ENCODE results near the gene F10.
"Not testable (repeated sequence)": the region's sequence is repeated elsewhere in the genome, so short reads cannot be mapped to it uniquely, and the experiment has no call there.

Gene F10

GRCh38 chr13:113086991-113087922, 35.3 kb upstream of the F10 start:
- DNase-seq = no peak

DNA sequence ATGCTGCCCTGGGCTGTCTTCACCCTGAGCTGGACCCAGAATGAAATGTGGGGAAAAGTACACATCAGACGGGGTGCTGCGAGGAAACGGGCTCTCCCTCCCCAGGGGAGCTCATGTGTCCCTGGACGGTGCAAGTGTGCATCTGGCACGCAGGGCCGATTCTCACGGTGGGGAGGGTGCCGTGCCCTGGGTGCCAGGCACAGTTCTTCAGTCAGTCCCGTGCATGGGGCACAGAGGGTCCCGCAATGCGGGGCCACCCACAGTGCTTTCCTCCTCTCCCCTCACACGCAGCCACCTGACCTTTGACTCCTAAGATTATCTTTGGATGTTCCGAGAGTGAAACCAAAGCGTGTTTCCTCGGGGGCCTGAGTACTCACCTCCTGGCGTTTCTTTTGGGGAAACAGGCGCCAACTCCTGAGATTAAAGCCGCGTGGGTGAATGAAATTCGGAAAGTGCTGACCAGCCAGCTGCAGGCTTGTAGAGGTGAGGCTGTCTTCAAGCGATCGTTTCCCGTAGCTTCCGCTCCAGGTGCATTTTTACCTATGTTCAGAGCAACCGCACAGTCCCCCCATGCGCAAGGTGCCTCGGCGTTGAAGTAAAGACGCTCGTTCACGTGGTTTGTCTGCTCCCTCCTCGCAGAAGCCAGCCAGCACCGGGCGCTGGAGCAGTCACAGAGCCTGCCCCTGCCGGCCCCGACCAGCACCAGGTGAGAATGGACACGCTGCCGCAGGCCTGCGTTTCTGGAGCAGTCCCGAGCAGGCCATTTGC, 34.5 kb upstream of the F10 start:
- no peak for DNase-seq

- DNase-seq = no peak
Measured at GRCh38 chr13:113088691-113089020, 33.9 kb upstream of the F10 start.

DNA sequence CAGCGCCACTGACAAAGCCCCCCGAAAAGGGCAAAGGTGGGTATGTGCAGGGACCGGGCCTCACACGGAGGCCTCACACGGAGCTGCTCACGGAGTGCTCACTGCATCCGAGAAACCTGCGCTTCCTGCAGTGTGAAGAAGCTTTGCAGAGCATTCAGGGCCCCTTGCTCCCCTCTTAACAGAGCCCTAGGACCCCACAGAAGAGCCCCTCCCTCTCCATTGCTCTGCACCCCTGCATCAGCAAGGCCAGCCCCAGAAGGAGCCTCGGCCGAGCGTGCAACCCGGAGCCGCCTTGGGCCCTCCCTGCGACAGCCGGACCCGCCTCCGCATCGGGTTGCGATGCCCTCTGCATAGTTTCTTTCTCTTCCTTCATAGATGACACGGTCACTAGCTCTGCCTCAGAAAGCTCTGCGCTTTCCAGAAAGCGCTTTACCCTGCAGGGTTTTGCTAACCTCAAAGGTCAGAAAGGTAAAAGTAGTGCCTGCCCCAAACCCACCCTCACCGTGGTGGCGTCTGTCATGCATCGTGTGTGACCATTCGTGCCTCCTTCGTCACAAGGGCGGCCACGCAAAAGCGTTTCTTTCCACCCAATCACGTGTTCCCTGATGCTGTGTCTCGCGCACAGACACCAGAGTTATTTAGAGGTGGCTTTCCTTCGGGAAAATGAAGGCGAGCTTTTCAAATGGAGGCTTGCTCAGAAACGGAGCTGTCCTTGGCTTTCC, 32.7 kb upstream of the F10 start:
- no peak for DNase-seq

DNA sequence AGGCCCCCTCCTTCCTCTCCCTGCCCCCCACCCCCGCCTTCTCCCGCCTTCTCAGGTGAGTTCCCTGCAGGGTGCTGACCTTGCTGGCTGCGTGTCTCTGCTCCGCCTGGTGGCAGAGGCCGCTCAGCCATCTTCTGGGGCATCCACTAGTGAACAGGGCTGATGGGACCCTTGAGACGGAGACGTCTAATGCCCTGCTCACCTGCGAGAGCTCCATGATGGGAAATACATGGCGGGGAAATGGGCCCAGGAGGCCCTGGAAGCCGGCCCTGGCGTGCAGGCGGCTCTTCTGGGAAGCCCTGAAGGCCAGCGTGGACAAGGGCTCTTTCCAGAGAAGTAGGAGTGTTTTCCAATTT, 32.2 kb upstream of the F10 start:
- DNase-seq = no peak

GRCh38 chr13:113090806-113091205, 31.8 kb upstream of the F10 start:
- no peak for DNase-seq

DNA sequence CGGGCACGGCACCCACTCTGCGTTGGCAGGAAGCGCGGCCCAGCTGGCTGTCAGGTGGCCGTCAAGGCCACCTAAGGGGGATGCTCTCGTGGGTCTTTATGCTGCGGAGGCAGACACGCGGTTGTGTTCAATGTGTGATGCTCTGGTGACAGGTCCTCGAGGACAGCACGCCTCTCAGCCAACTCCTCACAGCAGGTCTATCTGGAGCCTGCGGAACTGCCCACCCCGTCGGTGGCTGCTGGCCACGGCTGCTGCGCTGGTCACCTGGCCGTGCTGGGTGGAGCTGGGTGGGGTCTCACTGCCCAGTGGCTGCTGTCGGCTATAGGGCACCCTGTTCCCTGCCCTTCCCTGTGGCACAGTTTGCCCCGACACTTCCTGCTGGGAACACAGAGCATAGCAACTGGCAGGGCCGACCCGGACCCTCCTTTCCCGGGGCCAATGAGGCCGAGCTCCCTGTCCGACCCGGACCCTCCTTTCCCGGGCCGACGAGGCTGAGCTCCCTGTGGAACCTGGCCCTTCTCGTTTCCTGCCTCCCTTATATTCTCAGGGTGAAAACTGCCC, 31.3 kb upstream of the F10 start:
- no peak for DNase-seq

DNA sequence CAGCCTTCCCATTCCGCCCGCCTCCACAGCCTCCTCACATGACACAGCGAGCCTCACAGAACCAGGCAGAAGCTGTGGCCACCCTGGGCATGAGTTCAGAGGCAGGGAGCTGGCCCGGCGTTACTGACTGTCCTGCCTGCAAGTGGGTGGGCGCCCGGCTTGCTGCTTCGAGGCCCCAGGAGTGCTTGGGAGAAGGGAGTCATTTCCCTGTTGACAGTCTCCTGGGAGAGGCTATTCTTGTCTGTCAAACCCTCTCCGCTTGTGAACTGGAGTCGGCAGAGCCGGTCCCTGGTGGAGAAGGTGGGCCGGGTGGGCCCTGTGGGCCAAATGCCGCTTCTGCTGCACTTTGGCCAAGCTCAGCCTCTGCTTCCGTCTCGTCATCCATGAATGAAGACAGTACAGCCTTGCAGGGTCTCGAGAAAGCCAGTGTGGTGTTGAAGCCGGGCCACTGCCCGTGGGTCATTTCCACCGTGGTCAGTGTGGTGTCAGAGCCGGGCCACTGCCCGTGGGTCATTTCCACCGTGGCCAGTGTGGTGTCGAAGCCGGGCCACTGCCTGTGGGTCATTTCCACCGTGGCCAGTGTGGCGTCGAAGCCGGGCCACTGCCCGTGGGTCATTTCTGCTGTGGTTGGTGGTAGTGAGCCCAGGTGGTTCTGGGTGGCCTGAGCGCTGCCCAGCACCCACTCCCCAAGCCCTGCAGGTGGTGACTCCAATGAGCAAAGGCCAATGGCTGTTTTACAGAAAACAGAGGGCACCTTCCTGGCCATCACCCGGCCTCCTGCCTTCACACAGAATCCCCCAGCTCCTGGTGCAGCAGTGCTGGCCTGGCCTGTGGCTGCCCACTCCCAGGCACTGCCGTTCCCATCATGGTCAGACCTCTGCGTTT, 30.5 kb upstream of the F10 start:
- no peak for DNase-seq

GRCh38 chr13:113092776-113093579, 29.6 kb upstream of the F10 start:
- DNase-seq = no peak

- no peak for DNase-seq
Measured at GRCh38 chr13:113093580-113094409, 28.8 kb upstream of the F10 start.

DNA sequence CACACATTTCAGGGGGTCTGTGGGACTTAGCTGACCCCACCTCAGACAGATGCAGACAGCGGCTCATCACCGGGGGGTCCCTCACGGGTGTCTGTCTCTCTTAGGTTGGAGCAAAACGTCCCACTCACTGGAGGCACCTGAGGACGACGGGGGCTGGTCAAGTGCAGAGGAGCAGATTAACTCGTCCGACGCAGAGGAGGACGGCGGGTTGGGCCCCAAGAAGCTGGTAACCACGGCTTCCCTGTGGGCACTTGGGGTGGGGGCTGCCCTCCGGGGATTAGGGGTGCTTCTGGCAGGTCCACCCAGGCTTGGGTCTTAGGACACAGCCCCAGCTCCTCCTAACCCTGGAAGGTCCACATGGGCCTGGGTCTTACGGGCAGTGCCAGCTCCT, 28.2 kb upstream of the F10 start:
- DNase-seq = no peak

GRCh38 chr13:113095146-113096051, 27.2 kb upstream of the F10 start:
- DNase-seq = no peak

DNA sequence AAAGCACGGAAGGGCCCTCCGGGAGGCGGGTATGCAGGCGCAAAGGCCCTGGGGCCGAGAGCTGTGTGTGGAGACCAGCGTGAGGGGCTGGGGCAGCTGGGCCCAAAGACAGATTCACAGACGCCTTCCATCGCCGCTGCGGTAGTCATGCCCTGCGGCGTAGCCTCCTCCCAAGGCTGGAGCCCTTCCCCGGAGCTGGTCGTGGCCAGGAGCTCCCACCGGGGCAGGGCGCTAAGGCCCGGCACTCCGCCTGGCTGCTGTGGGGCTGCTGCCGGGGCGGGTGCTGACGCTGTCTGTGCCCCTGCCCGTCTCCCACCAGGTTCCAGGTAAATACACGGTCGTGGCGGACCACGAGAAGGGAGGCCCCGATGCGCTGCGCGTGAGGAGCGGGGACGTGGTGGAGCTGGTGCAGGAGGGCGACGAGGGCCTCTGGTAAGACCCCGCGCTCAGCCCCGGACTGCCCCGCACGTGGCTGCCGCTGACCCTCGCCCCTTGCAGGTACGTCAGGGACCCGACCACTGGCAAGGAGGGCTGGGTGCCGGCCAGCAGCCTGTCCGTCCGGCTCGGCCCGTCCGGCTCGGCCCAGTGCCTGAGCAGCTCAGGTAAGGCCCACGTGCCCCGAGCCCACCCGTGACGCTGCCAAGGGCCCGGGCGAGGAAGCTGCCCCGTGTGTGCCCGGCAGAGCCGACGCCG, 26.4 kb upstream of the F10 start:
- DNase-seq = no peak

GRCh38 chr13:113096745-113097305, 25.8 kb upstream of the F10 start:
- no peak for DNase-seq

GRCh38 chr13:113097651-113098050, 24.9 kb upstream of the F10 start:
- no peak for DNase-seq

DNA sequence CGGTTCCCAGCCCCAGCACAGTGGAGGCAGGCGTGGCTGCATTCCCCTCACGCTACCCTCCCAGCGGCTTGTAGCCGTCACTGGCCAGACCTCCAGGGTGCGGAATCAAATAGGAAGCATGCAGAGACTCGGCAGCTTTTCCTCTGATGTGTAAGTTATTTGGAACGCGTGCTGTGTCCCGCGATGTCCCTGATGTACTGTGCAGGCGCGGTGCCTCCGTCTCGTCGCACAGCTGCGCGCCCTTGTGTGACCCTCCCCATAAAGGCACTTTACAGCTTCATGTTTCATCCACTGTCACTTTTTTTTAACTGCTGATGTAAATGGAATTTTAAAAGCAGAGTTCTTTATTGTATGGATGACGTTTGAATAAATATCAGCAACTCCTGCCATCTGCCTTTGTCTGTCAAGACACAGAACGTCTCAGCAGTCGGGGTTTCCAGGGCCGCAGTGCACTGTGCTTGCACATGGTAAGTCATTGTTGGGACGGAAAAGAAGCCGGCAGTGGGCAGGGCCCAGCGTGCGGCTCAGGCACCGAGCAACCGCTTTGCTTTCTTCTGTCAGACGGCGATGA, 24.4 kb upstream of the F10 start:
- DNase-seq = no peak

DNA sequence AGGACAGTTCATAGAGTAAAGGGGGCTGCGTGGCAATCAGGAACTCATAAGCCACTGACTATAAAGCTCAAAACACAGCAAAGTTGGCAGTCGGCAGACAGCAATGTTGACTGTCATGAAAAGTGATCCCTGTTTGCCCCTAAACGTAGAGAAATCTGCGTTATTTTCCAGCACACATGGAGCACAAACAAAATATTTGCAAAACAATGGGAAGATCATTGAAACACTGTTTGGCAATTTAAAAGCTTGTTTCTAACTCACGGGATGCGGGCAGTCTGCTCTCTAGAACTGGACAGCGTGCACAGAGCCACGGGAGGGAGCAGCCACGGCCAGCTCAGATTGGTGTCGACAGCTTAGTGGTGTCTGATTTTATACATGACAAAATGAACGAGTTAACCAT, 23.5 kb upstream of the F10 start:
- DNase-seq = no peak

GRCh38 chr13:113102302-113102701, 20.3 kb upstream of the F10 start:
- DNase-seq = not testable (repeated sequence)

Data from T1000 (cell line).